HepG2 (cell line): ENCODE results near the gene STX2. TPM values are rescaled to one million over a fixed set of nuclear protein-coding genes. Genes with fewer than 3 reads are reported as not detected.
"Not testable (repeated sequence)": the region's sequence is repeated elsewhere in the genome, so short reads cannot be mapped to it uniquely, and the experiment has no call there.

Experiments
- ATAC-seq: fragments of 200-7000 bp; cut with Tn5 transposase; 3 replicates; pipeline ENCODE4 v1.9.1; 2020; ENCODE audit warnings: mild to moderate bottlenecking, moderate library complexity
- BruUV-seq: library from RNA; stranded (reverse); fragments of 400-500 nt; replicated peaks from 2 replicates; lab custom pipeline; 2021; lab: Mats Ljungman, UMichigan
- CTCF ChIA-PET: fragments of 300-600 bp; formaldehyde crosslinking; extraction: SDS; loops from one replicate; lab custom pipeline; 2021; ENCODE audit warnings: low total read pairs, inconsistent platforms, low intra/inter-chr PET ratio; lab: Yijun Ruan, JAX
- POLR2A ChIA-PET: fragments of 350-600 bp; sonication (Branson Sonifier 250); formaldehyde crosslinking; loops from one replicate; lab custom pipeline; 2020; ENCODE audit warnings: antibody characterized with exemption, inconsistent platforms; lab: Yijun Ruan, JAX
- DNase-seq: peaks from one replicate; pipeline ENCODE4 v3.0.0-alpha.2; 2015; ENCODE audit warnings: low spot score
- FAIRE-seq: peaks from 3 replicates; lab custom pipeline; 2011; peaks lifted over from hg19 to GRCh38; lab: Jason Lieb, UNC
- H2AFZ ChIP-seq: one replicate; pipeline ENCODE4 v1.6.1; 2011; ENCODE audit warnings: low read length, inconsistent platforms
- H3K27ac ChIP-seq: fragments of 300-600 bp; 3 replicates; pipeline ENCODE4 v1.8.0; 2011; ENCODE audit warnings: mixed run types, mild to moderate bottlenecking, mixed read lengths, low read length, inconsistent platforms; ENCODE audit not compliant: insufficient read depth; ENCODE audit errors: extremely low read length
- H3K27me3 ChIP-seq, 2 experiments: fragments of 200-600 bp in 1 of 2; 2 replicates in 1 of 2; 3 replicates in 1 of 2; pipeline versions ENCODE4 v1.6.0 to v1.8.0; 2011; ENCODE audit warnings: low read length in 2 of 2, mild to moderate bottlenecking in 2 of 2, moderate library complexity in 2 of 2, inconsistent platforms in 1 of 2; ENCODE audit not compliant: insufficient read depth in 2 of 2, control insufficient read depth in 1 of 2
- H3K36me3 ChIP-seq, 2 experiments: fragments of 200-600 bp in 1 of 2; replicated peaks in 1 of 2; 2 replicates in 1 of 2; 3 replicates in 1 of 2; pipeline versions ENCODE4 v1.5.1 to v1.8.0; 2011; ENCODE audit warnings: low read length in 2 of 2, inconsistent platforms in 1 of 2; ENCODE audit not compliant: insufficient read depth in 2 of 2, control insufficient read depth in 1 of 2
- H3K4me1 ChIP-seq: 2 replicates; pipeline ENCODE4 v1.5.1; 2012; ENCODE audit warnings: low read length, inconsistent platforms; ENCODE audit not compliant: insufficient read depth
- H3K4me2 ChIP-seq: 2 replicates; pipeline ENCODE4 v1.6.0; 2011; ENCODE audit warnings: low read depth, low read length, inconsistent platforms
- H3K4me3 ChIP-seq, 3 experiments: fragments of 200-600 bp in 1 of 3; sonication (generic), shearing (Covaris generic) in 1 of 3; replicated peaks in 1 of 3; 2 replicates each; pipeline ENCODE4 v1.5.1; 2011 to 2016; ENCODE audit warnings: low read length in 3 of 3, inconsistent platforms in 2 of 3, low read depth in 2 of 3, mild to moderate bottlenecking in 2 of 3, control low read depth in 1 of 3, mixed read lengths in 1 of 3; ENCODE audit not compliant: insufficient read depth in 1 of 3
- H3K79me2 ChIP-seq: one replicate; pipeline ENCODE4 v1.6.1; 2011; ENCODE audit warnings: low read length, inconsistent platforms; ENCODE audit not compliant: insufficient read depth
- H3K9ac ChIP-seq: 2 replicates; pipeline ENCODE4 v1.6.0; 2011; ENCODE audit warnings: mild to moderate bottlenecking, low read depth, low read length, inconsistent platforms; ENCODE audit not compliant: insufficient read depth
- H3K9me3 ChIP-seq: 2 replicates; pipeline ENCODE4 v1.5.1; 2012; ENCODE audit warnings: mild to moderate bottlenecking, low read length
- H4K20me1 ChIP-seq: 2 replicates; pipeline ENCODE4 v1.6.0; 2011; ENCODE audit warnings: inconsistent platforms, mild to moderate bottlenecking, low read length, moderate library complexity; ENCODE audit not compliant: insufficient read depth
- AKAP8 ChIP-seq: sonication (generic); formaldehyde crosslinking; IDR thresholded peaks from 2 replicates; pipeline ENCODE4 v1.5.1; 2020; ENCODE audit warnings: mild to moderate bottlenecking, missing genetic modification reagents
- FOXK1 ChIP-seq: sonication (generic); formaldehyde crosslinking; IDR thresholded peaks from 2 replicates; pipeline ENCODE4 v1.4.0; 2020; ENCODE audit warnings: low read depth, missing genetic modification reagents, borderline replicate concordance
- IRF9 ChIP-seq: sonication (generic); formaldehyde crosslinking; IDR thresholded peaks from 2 replicates; pipeline ENCODE4 v1.8.0; 2022; ENCODE audit warnings: missing genetic modification reagents, mild to moderate bottlenecking, borderline replicate concordance
- KDM2A ChIP-seq: sonication (generic); formaldehyde crosslinking; IDR thresholded peaks from 2 replicates; pipeline ENCODE4 v1.4.0; 2020; ENCODE audit warnings: low read depth, missing genetic modification reagents, borderline replicate concordance
- NCOR1 ChIP-seq: fragments of 200-600 bp; sonication (generic); IDR thresholded peaks from 2 replicates; pipeline ENCODE4 v1.7.0; 2017; ENCODE audit warnings: antibody characterized with exemption, low read length, borderline replicate concordance
- SNAPC2 ChIP-seq: sonication (generic); formaldehyde crosslinking; IDR thresholded peaks from 2 replicates; pipeline ENCODE4 v1.8.1; 2022; ENCODE audit warnings: mild to moderate bottlenecking, missing genetic modification reagents
- SP4 ChIP-seq: sonication (generic); formaldehyde crosslinking; IDR thresholded peaks from 2 replicates; pipeline ENCODE4 v1.8.1; 2023; ENCODE audit warnings: mild to moderate bottlenecking, missing genetic modification reagents
- STAG1 ChIP-seq: sonication (generic); formaldehyde crosslinking; IDR thresholded peaks from 2 replicates; pipeline ENCODE4 v1.4.0; 2020; ENCODE audit warnings: missing genetic modification reagents
- THAP11 ChIP-seq: IDR thresholded peaks from 2 replicates; pipeline ENCODE4 v1.6.1; 2016; ENCODE audit warnings: missing biosample characterization, missing genetic modification reagents
- ZNF574 ChIP-seq: sonication (generic); formaldehyde crosslinking; IDR thresholded peaks from 2 replicates; pipeline ENCODE4 v1.4.0; 2020; ENCODE audit warnings: missing genetic modification reagents
- WGBS: methylation state at CpG from one replicate; pipeline ENCODE4 v1.1.6; 2017; ENCODE audit warnings: low lambda C conversion rate; 5-methylcytosine and 5-hydroxymethylcytosine counted together
- in situ Hi-C: cut with HindIII; loops from 2 replicates; pipeline ENCODE4 v1.10.0; 2017; ENCODE audit warnings: low pct_unique_long_range_greater_than_20kb; ENCODE audit not compliant: extremely low pct_ligation_motif_present
- intact Hi-C: fragments of 100-400 bp; cut with micrococcal nuclease; formaldehyde crosslinking; loops from one replicate; pipeline ENCODE4 v1.10.0; 2022; ENCODE audit not compliant: unreplicated experiment
- polyA plus RNA-seq, 8 experiments: library from polyadenylated mRNA; depleted of rRNA in 3 of 8; stranded (reverse) in 7 of 8; unstranded in 1 of 8; fragments of >200 nt; fragmentation: Illumina TruSeq in 4 of 8; extraction: Trizol in 4 of 8; gene quantifications; 2 replicates each; pipeline versions ENCODE4 v1.2.1 to v1.2.3, GENCODE V29; 2011 to 2016; ENCODE audit warnings: low read depth in 4 of 8, missing spikeins in 1 of 8, mixed read lengths in 1 of 8; ENCODE audit not compliant: insufficient read depth in 1 of 8
- total RNA-seq, 5 experiments: library from RNA; depleted of rRNA; stranded (reverse); fragments of >200 nt; fragmentation: Illumina TruSeq; extraction: Trizol; gene quantifications; 2 replicates each; pipeline ENCODE4 v1.2.3, GENCODE V29; 2016; ENCODE audit warnings: low read depth in 1 of 5
- TF ChIP-seq, protein P1 (sequence below): sonication (generic); formaldehyde crosslinking; IDR thresholded peaks from 2 replicates; pipeline ENCODE4 v1.9.0; 2022; ENCODE audit warnings: low read depth, missing genetic modification reagents
- TF ChIP-seq, protein P2 (sequence below): sonication (generic); formaldehyde crosslinking; IDR thresholded peaks from 2 replicates; pipeline ENCODE4 v1.5.1; 2020; ENCODE audit warnings: missing genetic modification reagents, mild to moderate bottlenecking, borderline replicate concordance

The STX2 gene
- total and polyA plus RNA-seq, 2 of the 13 experiments (the other 11 are each of a cell fraction or from before 2014, with no cell fraction given) = 13.4 to 25.1 TPM

DNA sequence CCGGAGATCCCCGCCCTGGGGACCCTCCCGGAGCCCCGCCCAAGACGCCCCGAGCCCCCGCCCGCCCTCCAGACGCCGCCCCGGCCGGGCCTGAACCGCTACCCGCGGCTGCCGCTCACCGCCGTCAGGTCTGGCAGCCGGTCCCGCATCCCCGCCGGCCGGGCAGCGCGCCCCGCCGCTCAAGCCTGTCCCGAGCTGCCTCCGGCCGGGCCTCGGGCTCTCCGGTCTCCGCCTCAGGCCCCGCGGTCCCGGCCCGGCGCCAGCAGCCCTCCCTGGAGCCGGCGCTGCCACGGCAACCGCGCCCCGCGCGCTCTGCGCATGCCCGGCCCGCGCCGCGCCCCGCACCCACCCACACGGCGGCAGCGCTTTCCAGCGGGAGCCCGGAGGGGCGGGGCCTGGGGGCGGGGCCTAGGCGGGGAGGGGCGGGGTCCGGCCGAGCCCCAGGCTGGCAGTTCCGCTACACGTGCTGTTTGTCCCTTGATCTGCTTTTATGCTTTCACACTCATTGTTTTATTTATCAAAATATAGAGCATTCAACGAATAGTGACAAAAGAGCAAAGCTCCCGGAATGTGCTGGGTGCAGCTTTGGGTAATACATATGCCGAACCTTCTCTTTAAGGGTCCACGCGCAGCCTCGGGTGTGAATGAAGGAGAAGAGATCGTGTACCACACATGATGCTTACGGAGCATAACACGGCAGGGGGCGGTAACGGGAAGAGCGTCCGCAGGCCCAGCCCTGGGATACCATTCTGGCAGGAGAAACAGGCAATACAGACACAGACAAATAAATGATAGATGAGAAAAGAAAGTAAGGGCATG lies at the start of gene STX2 (continued):
- peak; percentile 36; the same call in 1 of the 2 replicates for TF ChIP-seq IRF9 (CRISPR knock-in tag)
- peak; percentile 44; the same call in 1 of the 2 replicates for TF ChIP-seq ZNF574
- TF ChIP-seq SP4 (CRISPR knock-in tag) = peak; percentile 74
- TF ChIP-seq, protein P1, sequence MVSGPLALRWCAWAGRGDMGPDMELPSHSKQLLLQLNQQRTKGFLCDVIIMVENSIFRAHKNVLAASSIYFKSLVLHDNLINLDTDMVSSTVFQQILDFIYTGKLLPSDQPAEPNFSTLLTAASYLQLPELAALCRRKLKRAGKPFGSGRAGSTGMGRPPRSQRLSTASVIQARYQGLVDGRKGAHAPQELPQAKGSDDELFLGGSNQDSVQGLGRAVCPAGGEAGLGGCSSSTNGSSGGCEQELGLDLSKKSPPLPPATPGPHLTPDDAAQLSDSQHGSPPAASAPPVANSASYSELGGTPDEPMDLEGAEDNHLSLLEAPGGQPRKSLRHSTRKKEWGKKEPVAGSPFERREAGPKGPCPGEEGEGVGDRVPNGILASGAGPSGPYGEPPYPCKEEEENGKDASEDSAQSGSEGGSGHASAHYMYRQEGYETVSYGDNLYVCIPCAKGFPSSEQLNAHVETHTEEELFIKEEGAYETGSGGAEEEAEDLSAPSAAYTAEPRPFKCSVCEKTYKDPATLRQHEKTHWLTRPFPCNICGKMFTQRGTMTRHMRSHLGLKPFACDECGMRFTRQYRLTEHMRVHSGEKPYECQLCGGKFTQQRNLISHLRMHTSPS (CRISPR knock-in tag) = no peak
- peak; percentile 44; the same call in 1 of the 2 replicates for TF ChIP-seq THAP11
- peak; percentile 49; the same call in 1 of the 2 replicates for TF ChIP-seq FOXK1 (CRISPR knock-in tag)
- no peak for TF ChIP-seq SNAPC2 (CRISPR knock-in tag)
- TF ChIP-seq STAG1 (CRISPR knock-in tag) = peak; percentile 53
- TF ChIP-seq, protein P2, sequence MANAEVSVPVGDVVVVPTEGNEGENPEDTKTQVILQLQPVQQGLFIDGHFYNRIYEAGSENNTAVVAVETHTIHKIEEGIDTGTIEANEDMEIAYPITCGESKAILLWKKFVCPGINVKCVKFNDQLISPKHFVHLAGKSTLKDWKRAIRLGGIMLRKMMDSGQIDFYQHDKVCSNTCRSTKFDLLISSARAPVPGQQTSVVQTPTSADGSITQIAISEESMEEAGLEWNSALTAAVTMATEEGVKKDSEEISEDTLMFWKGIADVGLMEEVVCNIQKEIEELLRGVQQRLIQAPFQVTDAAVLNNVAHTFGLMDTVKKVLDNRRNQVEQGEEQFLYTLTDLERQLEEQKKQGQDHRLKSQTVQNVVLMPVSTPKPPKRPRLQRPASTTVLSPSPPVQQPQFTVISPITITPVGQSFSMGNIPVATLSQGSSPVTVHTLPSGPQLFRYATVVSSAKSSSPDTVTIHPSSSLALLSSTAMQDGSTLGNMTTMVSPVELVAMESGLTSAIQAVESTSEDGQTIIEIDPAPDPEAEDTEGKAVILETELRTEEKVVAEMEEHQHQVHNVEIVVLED (CRISPR knock-in tag) = peak; percentile 61; the same call in 1 of the 2 replicates
- TF ChIP-seq AKAP8 (CRISPR knock-in tag) = no peak
- TF ChIP-seq NCOR1 = peak; percentile 35; the same call in 1 of the 2 replicates
- peak; percentile 52; the same call in 1 of the 2 replicates for TF ChIP-seq KDM2A (CRISPR knock-in tag)

DNA sequence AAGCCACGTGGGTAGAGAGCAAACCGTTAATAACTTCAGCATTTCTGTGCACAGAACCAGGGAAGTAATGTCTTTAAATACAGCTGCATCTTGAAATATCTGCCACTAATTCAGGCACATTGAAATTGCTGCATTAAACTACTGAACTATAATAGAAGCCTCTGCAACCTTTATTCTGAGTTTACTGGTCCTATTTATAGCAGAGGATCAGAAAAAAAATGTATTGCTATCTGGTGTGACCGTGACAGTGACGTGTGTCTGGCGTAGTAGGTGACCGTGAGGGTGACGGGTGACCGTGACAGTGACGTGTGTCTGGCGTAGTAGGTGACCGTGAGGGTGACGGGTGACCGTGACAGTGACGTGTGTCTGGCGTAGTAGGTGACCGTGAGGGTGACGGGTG lies 48.1 kb upstream of the STX2 start:
- DNase-seq, H3K36me3 ChIP-seq, H3K4me1 ChIP-seq, POLR2A ChIA-PET, H3K79me2 ChIP-seq, H4K20me1 ChIP-seq, H3K4me3 ChIP-seq, H2AFZ ChIP-seq, H3K4me2 ChIP-seq, H3K9ac ChIP-seq, H3K9me3 ChIP-seq, BruUV-seq, H3K27ac ChIP-seq, intact Hi-C loops, H3K27me3 ChIP-seq, CTCF ChIA-PET, in situ Hi-C loops, FAIRE-seq, ATAC-seq: not testable (repeated sequence)
- WGBS = 60% methylated on average over 13 of the region's 17 CpGs
